Epithelial cell of esophagus (primary cell): Measurements from ENCODE around the gene SYNPR.

Experiments used
- DNase-seq: peaks from one replicate; pipeline ENCODE4 v3.0.0; 2010; ENCODE audit warnings: low read depth
- H3K4me3 ChIP-seq: 2 replicates; pipeline ENCODE4 v1.5.1; 2011; ENCODE audit warnings: mild to moderate bottlenecking, low read length, control low read depth
- TF ChIP-seq, protein P1 (sequence below): IDR thresholded peaks from 2 replicates; pipeline ENCODE4 v1.5.1; 2011; ENCODE audit warnings: low read depth, mild to moderate bottlenecking, low read length, control low read depth, inconsistent platforms; ENCODE audit not compliant: insufficient read depth; ENCODE audit errors: missing control alignments

The SYNPR gene

GRCh38 chr3:63278171-63279004 is at the start of gene SYNPR:
TSS of gene SYNPR (plus strand) at chr3:63278308.
- no peak for DNase-seq
- H3K4me3 ChIP-seq, result no peak within 1 kb of the TSS
- TF ChIP-seq, protein P1, sequence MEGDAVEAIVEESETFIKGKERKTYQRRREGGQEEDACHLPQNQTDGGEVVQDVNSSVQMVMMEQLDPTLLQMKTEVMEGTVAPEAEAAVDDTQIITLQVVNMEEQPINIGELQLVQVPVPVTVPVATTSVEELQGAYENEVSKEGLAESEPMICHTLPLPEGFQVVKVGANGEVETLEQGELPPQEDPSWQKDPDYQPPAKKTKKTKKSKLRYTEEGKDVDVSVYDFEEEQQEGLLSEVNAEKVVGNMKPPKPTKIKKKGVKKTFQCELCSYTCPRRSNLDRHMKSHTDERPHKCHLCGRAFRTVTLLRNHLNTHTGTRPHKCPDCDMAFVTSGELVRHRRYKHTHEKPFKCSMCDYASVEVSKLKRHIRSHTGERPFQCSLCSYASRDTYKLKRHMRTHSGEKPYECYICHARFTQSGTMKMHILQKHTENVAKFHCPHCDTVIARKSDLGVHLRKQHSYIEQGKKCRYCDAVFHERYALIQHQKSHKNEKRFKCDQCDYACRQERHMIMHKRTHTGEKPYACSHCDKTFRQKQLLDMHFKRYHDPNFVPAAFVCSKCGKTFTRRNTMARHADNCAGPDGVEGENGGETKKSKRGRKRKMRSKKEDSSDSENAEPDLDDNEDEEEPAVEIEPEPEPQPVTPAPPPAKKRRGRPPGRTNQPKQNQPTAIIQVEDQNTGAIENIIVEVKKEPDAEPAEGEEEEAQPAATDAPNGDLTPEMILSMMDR, result no peak

- TF ChIP-seq, protein P1, result peak; percentile 76
- no peak overlapping the region for H3K4me3 ChIP-seq
- peak; percentile 52 for DNase-seq
Measured at GRCh38 chr3:63228677-63229076, 49.4 kb upstream of the SYNPR start.

DNA sequence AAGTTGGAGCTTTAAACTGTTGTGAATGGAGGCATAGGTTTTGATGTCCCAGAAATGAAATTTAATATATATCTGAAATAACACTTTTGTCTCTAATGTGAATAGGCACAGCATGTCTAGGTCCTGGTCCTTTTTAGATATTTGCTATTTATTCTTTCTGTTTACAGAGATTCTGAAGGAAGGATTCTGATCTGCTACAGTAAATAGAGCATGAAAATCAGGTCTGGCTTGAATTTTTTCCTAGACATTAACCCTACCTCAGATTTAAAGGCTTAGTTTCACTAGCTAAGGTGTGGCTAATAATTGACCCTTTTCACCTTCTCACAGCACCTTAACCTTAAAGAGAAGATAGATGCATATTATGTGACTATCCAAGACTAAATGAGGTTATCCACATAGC is 48.0 kb upstream of the SYNPR start:
- H3K4me3 ChIP-seq, result no peak overlapping the region
- TF ChIP-seq, protein P1, result no peak
- no peak for DNase-seq

- TF ChIP-seq, protein P1, result no peak
- DNase-seq, result no peak
- H3K4me3 ChIP-seq, result no peak overlapping the region
Measured at GRCh38 chr3:63231643-63232042, 46.5 kb upstream of the SYNPR start.

- peak; percentile 15 for DNase-seq
- TF ChIP-seq, protein P1, result no peak
- no peak overlapping the region for H3K4me3 ChIP-seq
Measured at GRCh38 chr3:63232764-63233396, 45.2 kb upstream of the SYNPR start.

GRCh38 chr3:63240381-63240902 is 37.7 kb upstream of the SYNPR start:
- no peak for DNase-seq
- TF ChIP-seq, protein P1, result no peak
- no peak overlapping the region for H3K4me3 ChIP-seq
